WERI-Rb-1 (cell line): ENCODE measurements around the gene ZKSCAN5.
"Not testable (repeated sequence)": the region's sequence is repeated elsewhere in the genome, so short reads cannot be mapped to it uniquely, and the experiment has no call there.

Source experiments
- DNase-seq: peaks from one replicate; pipeline ENCODE4 v3.0.0-alpha.2; 2020
- H3K27ac ChIP-seq: fragments of 250-450 bp; sonication (Bioruptor Pico); 2 replicates; pipeline ENCODE4 v1.5.1; 2020; ENCODE audit warnings: mild to moderate bottlenecking, moderate library complexity
- H3K27me3 ChIP-seq: fragments of 250-450 bp; sonication (Bioruptor Pico); 2 replicates; pipeline ENCODE4 v1.5.1; 2021; ENCODE audit warnings: mild to moderate bottlenecking, low read depth, moderate library complexity; ENCODE audit not compliant: insufficient read depth, severe bottlenecking
- H3K36me3 ChIP-seq: fragments of 250-450 bp; sonication (Bioruptor Pico); 2 replicates; pipeline ENCODE4 v1.5.1; 2020; ENCODE audit warnings: mild to moderate bottlenecking, moderate library complexity
- H3K4me3 ChIP-seq: 2 replicates; pipeline ENCODE4 v1.5.1; 2011; ENCODE audit warnings: low read depth, mild to moderate bottlenecking, control low read depth, low read length
- H3K9me3 ChIP-seq: fragments of 250-450 bp; sonication (Bioruptor Pico); 2 replicates; pipeline ENCODE4 v1.5.1; 2021; ENCODE audit warnings: mild to moderate bottlenecking, moderate library complexity; ENCODE audit not compliant: severe bottlenecking
- CTCF ChIP-seq: IDR thresholded peaks from 2 replicates; pipeline ENCODE4 v1.5.1; 2011; ENCODE audit warnings: low read depth, mild to moderate bottlenecking, control low read depth, inconsistent platforms, low read length

The ZKSCAN5 gene

GRCh38 chr7:99579281-99579955 is 75.0 kb downstream of the ZKSCAN5 start:
- H3K27ac ChIP-seq: no peak overlapping the region; the same call in 1 of the 2 replicates
- TF ChIP-seq CTCF: no peak
- no peak for DNase-seq
- no peaks in the 10 kb centered on the region for H3K27me3 ChIP-seq
- no peaks in the 10 kb centered on the region for H3K36me3 ChIP-seq
- peak overlapping the region; percentile 75 for H3K4me3 ChIP-seq
- no peaks in the 10 kb centered on the region for H3K9me3 ChIP-seq

- peak overlapping the region; percentile 75 for H3K4me3 ChIP-seq
- peak; percentile 70 for DNase-seq
- no peaks in the 10 kb centered on the region for H3K36me3 ChIP-seq
- TF ChIP-seq CTCF: peak; percentile 70
- H3K27ac ChIP-seq: peak overlapping the region; percentile 40
- no peaks in the 10 kb centered on the region for H3K27me3 ChIP-seq
- no peaks in the 10 kb centered on the region for H3K9me3 ChIP-seq
These were observed 75.7 kb downstream of the ZKSCAN5 start for GRCh38 chr7:99579956-99580777.

GRCh38 chr7:99580778-99581332 is 76.4 kb downstream of the ZKSCAN5 start:
- H3K9me3 ChIP-seq, DNase-seq, H3K36me3 ChIP-seq, H3K27me3 ChIP-seq: not testable (repeated sequence)
- peak overlapping the region; percentile 75 for H3K4me3 ChIP-seq
- H3K27ac ChIP-seq: peak overlapping the region; percentile 40
